ENCODE measurements around the gene PTPN14.

The PTPN14 gene

GRCh38 chr1:214364786-214365295 lies 186.6 kb downstream of the PTPN14 start:
- DNase-seq (ENCODE audit: low spot score): no peak

- DNase-seq (ENCODE audit: low spot score): no peak
These were observed 187.0 kb downstream of the PTPN14 start for GRCh38 chr1:214364386-214364785.

GRCh38 chr1:214363386-214363785 lies 188.0 kb downstream of the PTPN14 start:
- no peak for DNase-seq (ENCODE audit: low spot score)

GRCh38 chr1:214362188-214362882 lies 189.1 kb downstream of the PTPN14 start:
- DNase-seq (ENCODE audit: low spot score): no peak

DNA sequence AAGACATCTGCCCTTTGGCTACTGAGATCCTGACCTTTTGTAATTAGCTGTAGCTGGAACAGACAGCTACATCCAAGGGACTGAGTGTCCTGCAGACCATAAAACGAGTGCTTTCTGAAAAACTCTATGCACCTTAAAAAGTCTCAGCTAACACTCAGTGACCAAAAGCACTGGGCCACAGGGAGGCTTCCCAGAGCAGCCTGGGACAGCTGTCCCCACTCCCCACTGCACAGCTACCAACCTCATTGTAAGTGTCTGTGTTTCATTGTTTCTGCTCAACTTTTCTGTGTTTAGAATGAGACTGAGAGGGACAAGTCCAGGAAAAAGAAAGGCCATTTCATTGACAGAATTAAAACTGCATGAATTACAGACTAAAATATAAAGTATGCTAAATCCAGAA lies 189.8 kb downstream of the PTPN14 start:
- no peak for DNase-seq (ENCODE audit: low spot score)

DNA sequence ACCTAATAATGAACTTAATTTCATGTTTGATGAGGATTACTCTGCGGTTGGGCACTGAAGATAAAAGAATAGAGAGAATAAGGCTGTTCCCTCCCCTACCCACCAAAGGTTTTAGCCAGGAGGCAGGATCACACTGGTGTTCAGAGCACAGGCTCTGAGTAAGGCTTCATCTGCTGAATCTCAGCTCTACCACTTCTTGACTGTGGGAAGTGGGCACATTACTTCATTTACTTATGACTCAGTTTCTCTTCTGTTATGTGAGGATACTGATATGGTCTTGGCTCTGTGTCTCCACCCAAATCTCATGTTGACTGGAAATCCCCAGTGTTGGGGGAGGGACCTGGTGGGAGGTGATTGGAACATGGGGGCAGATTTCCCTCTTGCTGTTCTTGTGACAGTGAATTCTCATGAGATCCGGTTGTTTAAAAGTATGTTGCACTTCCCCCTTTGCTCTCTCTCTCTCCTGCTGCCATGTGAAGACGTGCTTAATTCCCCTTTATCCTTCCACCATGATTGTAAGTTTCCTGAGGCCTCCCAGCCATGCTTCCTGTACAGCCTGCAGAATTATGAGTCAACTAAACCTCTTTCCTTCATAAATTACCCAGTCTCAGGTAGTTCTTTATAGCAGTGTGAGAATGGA lies 190.8 kb downstream of the PTPN14 start:
- no peak for DNase-seq (ENCODE audit: low spot score)

- DNase-seq (ENCODE audit: low spot score): no peak
These were observed 191.3 kb downstream of the PTPN14 start for GRCh38 chr1:214360116-214360515.

DNA sequence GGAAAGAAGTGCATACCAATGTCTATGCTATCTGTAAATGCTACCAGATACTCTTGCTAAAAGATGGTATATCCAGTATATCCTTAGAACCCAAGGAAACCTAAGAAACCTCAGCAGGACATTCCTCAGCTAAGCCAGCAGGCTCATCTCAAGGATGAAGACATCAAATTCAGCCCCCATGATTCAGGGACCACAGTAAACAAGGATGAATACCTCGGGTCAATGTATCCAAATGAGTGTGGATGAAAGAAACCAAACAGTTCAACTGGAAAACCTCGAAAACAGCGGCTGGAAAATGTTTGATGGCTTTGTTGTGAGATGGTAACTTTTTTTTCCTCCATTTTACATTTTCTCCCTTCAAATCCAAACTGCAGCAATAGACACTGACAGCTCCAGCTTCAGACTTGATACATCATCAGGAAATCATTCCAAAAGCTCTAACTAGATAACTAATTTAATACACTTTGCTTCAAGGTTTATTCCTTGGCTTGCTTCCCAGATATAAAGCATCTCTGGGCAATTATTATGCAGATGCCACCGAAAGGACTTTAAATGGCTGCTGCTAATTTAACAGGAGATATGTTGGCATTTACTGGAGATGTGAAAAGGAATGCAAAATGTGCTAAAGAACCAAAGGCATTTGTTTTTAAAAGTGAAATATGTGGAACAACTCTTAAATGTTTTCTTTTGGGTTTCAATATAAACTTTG lies 196.8 kb downstream of the PTPN14 start:
- no peak for DNase-seq (ENCODE audit: low spot score)

DNA sequence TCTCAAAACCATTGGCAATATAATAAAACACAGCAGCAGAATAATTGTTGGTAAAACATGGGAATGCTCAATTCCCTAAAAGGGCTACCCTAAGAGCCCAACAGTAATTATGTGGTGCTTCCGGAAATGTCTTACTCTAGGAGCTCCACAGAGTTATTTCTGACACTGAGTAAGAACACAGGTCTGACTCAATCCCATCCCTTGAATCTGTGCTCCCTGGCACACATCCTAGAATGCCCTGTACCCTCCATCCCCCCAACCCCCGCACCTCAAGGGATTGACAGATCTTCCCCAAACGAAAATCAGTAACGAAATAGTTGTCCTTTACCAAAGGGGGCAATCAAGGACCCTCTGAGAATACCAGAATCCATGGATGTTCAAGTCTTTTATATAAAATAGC lies 198.6 kb downstream of the PTPN14 start:
- DNase-seq (ENCODE audit: low spot score): no peak

DNA sequence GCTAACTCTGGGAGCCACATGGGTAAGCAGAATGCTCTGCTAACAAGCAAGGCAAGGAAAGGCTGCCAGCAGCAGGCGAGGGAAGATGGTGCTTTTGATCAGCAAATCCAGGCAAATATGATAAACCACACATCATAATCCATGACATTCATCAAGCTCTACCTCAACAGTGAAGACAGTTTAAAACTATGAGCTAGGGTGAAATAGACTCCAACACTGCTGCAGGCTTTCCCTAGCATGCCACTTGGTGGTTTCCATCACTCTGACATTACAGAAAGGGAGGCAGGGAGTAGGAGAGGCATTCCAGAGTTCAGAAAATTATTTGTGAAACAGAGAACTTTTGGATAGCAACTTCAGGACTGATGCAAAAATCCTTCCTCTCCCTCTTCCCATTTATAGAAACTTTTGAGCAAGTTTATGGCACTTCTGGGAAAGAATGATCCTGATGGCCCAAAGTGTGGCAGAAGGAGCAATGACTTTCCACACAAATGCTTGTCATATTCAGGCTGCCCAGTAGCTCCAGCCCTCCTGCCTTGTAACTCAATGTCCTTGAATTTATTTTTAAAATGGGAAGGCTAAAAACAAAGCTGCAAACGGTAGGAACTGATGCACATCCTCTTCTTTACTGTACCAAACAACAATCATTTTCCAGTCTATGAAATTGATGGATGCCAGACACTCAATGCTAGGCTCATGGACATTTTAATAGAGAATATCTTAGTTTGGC lies 199.7 kb downstream of the PTPN14 start:
- no peak for DNase-seq (ENCODE audit: low spot score)

- no peak for DNase-seq (ENCODE audit: low spot score)
These were observed 201.6 kb downstream of the PTPN14 start for GRCh38 chr1:214349781-214350180.

DNA sequence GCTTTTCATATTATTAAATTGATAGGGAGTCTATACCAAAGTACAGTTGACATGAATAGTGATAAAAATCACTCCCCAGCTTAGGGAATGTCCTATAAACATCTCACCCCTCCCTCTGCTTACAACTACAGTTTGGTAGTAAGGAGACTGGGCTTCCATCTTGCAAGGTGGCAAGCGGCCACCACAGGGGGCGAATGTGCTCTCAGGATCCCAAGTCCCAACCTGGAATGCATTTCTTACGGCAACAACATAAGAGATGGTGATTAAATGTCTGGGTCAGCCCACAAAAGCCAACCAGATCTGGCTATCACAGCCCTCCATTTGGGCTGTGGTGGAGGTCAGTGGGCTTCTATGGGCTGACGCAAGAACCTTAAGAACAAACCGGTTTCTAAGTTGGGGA lies 202.4 kb downstream of the PTPN14 start:
- DNase-seq (ENCODE audit: low spot score): no peak

DNA sequence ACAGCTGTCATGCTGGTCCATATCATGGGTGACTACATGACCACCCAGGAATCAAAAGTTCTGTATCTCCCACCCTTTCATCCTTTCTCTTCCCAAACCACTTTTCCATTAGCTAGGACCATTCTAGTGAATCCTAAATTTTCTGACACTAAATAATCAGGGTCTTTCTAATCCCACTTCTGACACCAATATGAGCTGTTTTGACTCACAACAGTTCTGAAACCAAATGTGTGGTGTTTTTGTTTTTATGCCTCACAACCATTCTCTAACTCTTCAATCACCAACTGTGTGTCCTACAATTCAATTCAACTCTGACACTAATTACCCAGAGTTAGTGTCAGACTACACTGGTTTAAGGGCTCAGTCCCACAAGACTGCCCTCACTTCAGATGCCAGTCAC lies 206.5 kb downstream of the PTPN14 start:
- DNase-seq (ENCODE audit: low spot score): no peak

- no peak for DNase-seq (ENCODE audit: low spot score)
These were observed 208.9 kb downstream of the PTPN14 start for GRCh38 chr1:214342525-214342924.

DNA sequence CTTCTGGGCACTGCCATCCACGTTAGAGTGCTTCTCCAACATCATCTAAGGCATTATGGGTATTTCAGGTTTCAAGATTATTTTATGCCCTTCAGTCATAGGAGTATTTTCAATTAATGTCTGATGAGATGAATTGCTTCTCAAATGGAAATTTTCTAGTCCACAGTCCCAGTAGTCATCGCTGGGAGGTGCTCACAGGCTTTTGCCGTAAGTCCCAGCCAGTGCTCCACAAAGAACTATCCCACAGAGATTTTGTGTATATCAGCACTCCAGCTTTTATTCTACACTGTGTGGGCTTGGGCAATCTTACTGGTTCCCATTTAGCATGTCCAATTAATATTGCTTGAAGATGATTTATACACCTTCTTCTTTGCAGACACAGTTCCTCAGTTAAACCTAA lies 209.5 kb downstream of the PTPN14 start:
- no peak for DNase-seq (ENCODE audit: low spot score)

DNA sequence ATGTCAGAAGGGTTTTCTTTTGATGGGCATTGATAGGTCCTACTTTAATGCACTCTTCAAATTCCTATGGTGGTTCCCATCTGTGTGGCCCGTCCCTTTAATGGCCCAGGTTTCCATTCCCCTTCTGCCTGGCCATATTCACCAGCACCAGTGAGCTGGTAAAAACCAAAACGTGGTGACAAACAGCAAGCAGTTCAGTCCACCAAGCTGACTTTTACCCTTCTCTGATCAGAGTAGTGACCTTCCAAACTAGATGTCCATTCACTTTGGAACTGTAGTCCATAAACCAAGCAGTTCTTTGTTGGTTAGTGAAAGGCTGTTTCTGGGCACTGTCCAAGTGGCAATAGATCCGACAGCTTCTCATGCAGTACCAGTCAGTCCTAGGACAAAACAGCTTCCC lies 209.9 kb downstream of the PTPN14 start:
- no peak for DNase-seq (ENCODE audit: low spot score)

GRCh38 chr1:214338212-214338611 lies 213.2 kb downstream of the PTPN14 start:
- no peak for DNase-seq (ENCODE audit: low spot score)

DNA sequence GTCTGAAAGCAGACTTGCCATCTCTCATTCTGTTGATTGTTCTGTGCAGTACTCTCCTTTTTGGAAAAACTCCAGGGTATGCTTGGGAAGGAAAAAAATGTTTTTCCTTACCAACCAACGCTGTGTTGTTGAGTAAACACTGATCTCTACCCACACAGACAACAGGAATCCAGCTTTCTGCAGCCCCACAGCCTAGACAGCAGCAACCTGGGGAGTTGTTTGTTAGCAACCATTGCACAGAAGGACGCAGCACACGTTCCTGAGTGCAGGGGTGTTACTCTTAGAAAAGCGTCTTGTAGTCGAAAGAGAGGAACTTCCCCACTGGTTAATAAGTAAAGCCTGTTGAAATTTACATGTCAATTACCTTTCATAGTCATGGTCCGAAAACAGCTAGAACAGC lies 213.9 kb downstream of the PTPN14 start:
- no peak for DNase-seq (ENCODE audit: low spot score)

- DNase-seq (ENCODE audit: low spot score): no peak
These were observed 214.4 kb downstream of the PTPN14 start for GRCh38 chr1:214337015-214337414.

DNA sequence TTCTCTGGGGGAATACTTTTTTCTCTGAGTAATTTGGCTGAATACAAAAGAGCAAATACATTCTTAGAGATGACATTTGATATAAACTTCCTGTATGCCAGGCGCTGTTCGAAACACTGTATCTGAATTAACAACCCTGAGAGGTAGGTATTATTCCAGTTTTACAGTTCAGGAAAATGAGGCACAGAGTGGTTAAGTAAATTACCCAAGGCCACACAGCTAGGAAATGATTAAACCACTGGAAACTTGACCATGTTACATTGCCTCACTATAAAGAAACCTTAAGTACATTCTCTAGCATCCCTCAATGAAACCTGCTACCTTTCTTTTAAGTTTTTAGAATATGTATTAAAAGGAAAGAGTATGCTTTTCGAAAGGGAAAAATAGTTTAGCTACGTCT lies 215.8 kb downstream of the PTPN14 start:
- DNase-seq (ENCODE audit: low spot score): no peak

DNA sequence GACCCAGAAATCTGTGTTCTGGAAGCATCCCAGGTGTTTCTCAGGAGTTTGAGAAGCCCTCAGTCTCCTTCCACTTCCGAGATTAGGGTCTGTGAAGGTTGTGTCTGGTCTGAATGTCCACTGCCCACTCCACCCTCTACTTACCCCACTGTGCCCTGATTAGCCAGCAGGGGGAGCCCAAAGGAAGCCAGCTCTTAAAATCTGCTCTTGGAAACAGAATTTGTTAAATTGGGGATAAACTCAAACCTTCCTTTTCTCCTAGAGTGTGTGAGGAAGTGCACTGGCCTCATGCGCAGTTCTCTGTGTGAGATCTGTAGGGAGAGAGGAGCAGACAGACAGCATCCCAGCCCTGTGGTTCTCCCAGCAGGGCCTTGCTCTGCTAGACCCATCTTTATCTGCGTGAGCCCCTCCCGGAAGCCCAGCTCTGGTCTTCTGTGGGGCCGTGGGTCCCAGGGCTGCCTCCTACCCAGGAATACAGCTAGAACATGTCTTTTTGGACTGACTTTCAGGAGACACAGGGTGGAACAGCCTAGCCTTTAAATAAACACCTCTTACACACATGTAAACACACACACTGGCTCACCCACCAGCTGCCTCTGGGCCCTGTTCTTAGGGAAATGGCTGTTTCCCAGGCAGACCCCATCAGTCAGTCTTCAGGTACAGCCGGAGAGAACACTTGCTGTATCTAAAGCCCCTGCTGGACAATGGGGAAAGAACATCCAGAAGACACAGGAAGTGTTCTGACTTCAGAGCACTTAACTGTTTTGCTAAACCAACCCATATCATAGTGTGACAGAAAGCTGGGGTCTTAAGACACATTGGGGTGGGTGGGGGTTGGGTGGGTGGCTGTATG lies 218.2 kb downstream of the PTPN14 start:
- DNase-seq (ENCODE audit: low spot score): peak; percentile 68

All from COLO829 (cell line).